ENCODE results near the gene RIPPLY3. TPM values are rescaled to one million over a fixed set of nuclear protein-coding genes. Genes with fewer than 3 reads are reported as not detected.

Gene RIPPLY3
- total RNA-seq, 4 donors from 2014 or later = not detected

- WGBS = 43% methylated on average over 10 of the region's 34 CpGs
Observed at GRCh38 chr21:36966821-36967768, 39.4 kb upstream of the RIPPLY3 start.

GRCh38 chr21:36968414-36968813 is 38.1 kb upstream of the RIPPLY3 start:
- H3K4me3 ChIP-seq = no peak overlapping the region
- intact Hi-C loops (cut with DNase I) = loop anchor here (10.0 kb wide), 1 partner anchor 106 kb away; the partner anchor contains the start of genes PIGP and TTC3
- H3K4me1 ChIP-seq = peaks cover 0 to 20% (median 15%) of the 10 kb centered on the region in 4 donors
- H3K27ac ChIP-seq (replicated peaks in 1 of 4) = no peak overlapping the region
- no peak for DNase-seq (ENCODE audit: extremely low spot score)
- TF ChIP-seq CTCF (IDR thresholded peaks at IDR 0.05) (no peak), POLR2AphosphoS5 (IDR thresholded peaks at IDR 0.05) (no peak), POLR2A (IDR thresholded peaks at IDR 0.05; ENCODE audit: low read depth) (no peak), EP300 (IDR thresholded peaks at IDR 0.05) (no peak)
- no peaks in the 10 kb centered on the region for H3K9me3 ChIP-seq
- no peaks in the 10 kb centered on the region for H3K36me3 ChIP-seq
- 93% methylated on average over 4 of the region's 4 CpGs for WGBS
- no peaks in the 10 kb centered on the region for H3K27me3 ChIP-seq

More at GRCh38 chr21:36966821-36967768, 39.4 kb upstream of the RIPPLY3 start:
- no peaks in the 10 kb centered on the region for H3K36me3 ChIP-seq
- no peak for DNase-seq (ENCODE audit: extremely low spot score)
- peaks cover 0 to 20% (median 15%) of the 10 kb centered on the region in 4 donors for H3K4me1 ChIP-seq
- H3K27me3 ChIP-seq = no peaks in the 10 kb centered on the region
- no peaks in the 10 kb centered on the region for H3K9me3 ChIP-seq
- intact Hi-C loops (cut with DNase I) = loop anchor here (2.0 to 10.0 kb wide), 2 partner anchors 24 to 108 kb away; partner anchors contain the start of genes PIGP and TTC3
- peak overlapping the region; percentile 79 to 91 (median 90) for H3K27ac ChIP-seq (replicated peaks in 1 of 4)
- TF ChIP-seq POLR2AphosphoS5 (IDR thresholded peaks at IDR 0.05) (no peak), POLR2A (IDR thresholded peaks at IDR 0.05; ENCODE audit: low read depth) (no peak), EP300 (IDR thresholded peaks at IDR 0.05) (no peak), CTCF (IDR thresholded peaks at IDR 0.05) (no peak)
- peak overlapping the region; percentile 73 to 85 (median 79) for H3K4me3 ChIP-seq

DNA sequence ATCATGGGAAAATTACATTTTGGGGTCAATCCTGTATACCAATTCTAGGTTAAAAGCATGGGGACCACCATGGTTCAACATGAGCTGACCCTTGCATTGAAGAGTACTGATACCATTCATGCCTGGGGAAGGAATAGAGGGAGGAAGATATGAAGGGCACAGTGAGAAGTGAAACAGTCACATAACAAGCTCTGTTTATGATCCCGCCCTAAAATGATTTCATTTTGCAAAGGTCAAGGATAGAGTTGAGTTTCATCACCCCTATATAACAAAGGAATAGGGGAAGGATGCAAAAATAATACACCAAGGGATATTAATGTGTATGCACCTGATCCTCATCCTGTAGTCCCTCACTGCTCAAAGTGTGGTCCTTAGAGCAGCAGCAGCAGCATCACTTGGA is 37.5 kb upstream of the RIPPLY3 start:
- H3K27me3 ChIP-seq = no peaks in the 10 kb centered on the region
- H3K27ac ChIP-seq (replicated peaks in 1 of 4) = no peak overlapping the region
- intact Hi-C loops (cut with DNase I) = loop anchor here (10.0 kb wide), 1 partner anchor 106 kb away; the partner anchor contains the start of genes PIGP and TTC3
- no peak overlapping the region for H3K4me3 ChIP-seq
- no peak for DNase-seq (ENCODE audit: extremely low spot score)
- peaks cover 0 to 20% (median 15%) of the 10 kb centered on the region in 4 donors for H3K4me1 ChIP-seq
- H3K36me3 ChIP-seq = no peaks in the 10 kb centered on the region
- TF ChIP-seq EP300 (IDR thresholded peaks at IDR 0.05) = no peak
- no peak for TF ChIP-seq POLR2AphosphoS5 (IDR thresholded peaks at IDR 0.05)
- TF ChIP-seq POLR2A (IDR thresholded peaks at IDR 0.05; ENCODE audit: low read depth) = no peak
- no peak for TF ChIP-seq CTCF (IDR thresholded peaks at IDR 0.05)
- no peaks in the 10 kb centered on the region for H3K9me3 ChIP-seq
- 93% methylated on average over 1 of the region's 1 CpG for WGBS

DNA sequence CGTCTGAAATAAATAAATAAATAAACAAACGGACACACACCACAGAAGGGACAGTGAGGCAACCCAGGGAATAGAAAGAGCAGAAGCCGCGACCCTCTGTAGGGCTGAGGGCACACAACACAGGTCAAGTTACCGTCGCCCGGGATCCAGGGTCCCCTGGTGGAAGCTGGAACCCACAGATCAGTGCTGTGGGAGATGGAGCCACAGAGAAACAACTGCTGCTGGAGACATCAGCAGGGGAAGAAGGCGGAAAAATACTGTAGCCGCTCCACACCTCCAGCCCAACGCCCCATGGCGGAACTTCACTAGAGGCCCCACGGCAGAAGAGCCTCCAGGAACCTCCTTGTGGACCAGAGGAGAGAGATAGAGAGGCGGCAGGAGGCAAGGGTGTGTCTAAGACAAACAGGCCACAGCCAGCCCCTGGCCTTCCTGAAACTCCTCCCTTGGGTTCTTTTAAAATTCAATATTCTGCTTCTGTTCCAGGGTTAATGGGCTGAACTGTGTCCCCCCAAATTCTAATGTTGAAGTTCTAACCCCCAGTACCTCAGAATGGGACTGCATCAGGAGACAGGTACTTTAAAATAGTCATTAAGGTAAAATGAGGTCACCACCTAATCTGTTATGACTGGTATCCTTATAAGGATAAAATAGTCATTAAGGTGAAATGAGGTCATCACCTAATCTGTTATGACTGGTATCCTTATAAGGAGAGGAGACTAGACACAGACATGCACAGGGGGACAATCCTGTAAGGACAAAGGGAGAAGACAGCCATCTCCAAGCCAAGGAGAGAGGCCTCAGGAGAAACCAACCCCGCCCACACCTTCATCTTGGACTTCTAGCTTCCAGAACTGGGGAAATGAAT is 32.3 kb upstream of the RIPPLY3 start:
- WGBS = 97% methylated on average over 14 of the region's 14 CpGs
- Histone ChIP-seq H3K27ac (replicated peaks in 1 of 4) (no peak overlapping the region), H3K27me3 (no peaks in the 10 kb centered on the region), H3K9me3 (no peaks in the 10 kb centered on the region), H3K4me3 (no peak overlapping the region), H3K4me1 (peaks cover 0 to 7% (median 0%) of the 10 kb centered on the region in 4 donors), H3K36me3 (no peaks in the 10 kb centered on the region)
- intact Hi-C loops (cut with DNase I) = no loop called here
- TF ChIP-seq POLR2AphosphoS5 (IDR thresholded peaks at IDR 0.05) (no peak), POLR2A (IDR thresholded peaks at IDR 0.05; ENCODE audit: low read depth) (no peak), CTCF (IDR thresholded peaks at IDR 0.05) (no peak), EP300 (IDR thresholded peaks at IDR 0.05) (no peak)
- DNase-seq (ENCODE audit: extremely low spot score) = no peak

All from esophagus muscularis mucosa (tissue), 4 donors.